Measurements from ENCODE around the gene MAD1L1. TPM values are rescaled to one million over a fixed set of nuclear protein-coding genes. Genes with fewer than 3 reads are reported as not detected.
"Not testable (repeated sequence)": the region's sequence is repeated elsewhere in the genome, so short reads cannot be mapped to it uniquely, and the experiment has no call there.

MAD1L1 gene
- total RNA-seq, 4 donors from 2014 or later: 8.0 to 52.7 (median 26.7) TPM

DNA sequence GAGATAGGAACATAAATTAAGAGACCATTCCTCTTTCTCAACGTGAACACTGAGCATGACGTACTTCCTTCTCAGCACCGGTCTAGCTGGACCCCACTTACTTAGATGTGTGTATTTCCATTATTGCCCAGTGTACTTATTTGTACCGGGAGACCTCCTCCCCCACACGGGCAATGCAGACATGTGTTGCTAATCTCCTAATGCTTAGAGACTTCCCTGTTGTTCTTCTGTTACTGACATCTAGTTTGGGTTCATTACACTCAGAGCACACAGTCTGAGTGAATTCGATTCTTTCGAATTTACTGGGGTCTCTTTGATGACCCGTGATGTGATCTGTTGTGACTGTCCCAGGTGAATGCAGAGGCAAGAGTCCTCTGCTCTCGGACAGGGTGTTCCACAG is 260.0 kb downstream of the MAD1L1 start:
- TF ChIP-seq EP300 (IDR thresholded peaks at IDR 0.05; ENCODE audit: low read depth) (no peak), POLR2A (IDR thresholded peaks at IDR 0.05) (no peak), POLR2AphosphoS5 (IDR thresholded peaks at IDR 0.05) (no peak)
- TF ChIP-seq, protein P1, sequence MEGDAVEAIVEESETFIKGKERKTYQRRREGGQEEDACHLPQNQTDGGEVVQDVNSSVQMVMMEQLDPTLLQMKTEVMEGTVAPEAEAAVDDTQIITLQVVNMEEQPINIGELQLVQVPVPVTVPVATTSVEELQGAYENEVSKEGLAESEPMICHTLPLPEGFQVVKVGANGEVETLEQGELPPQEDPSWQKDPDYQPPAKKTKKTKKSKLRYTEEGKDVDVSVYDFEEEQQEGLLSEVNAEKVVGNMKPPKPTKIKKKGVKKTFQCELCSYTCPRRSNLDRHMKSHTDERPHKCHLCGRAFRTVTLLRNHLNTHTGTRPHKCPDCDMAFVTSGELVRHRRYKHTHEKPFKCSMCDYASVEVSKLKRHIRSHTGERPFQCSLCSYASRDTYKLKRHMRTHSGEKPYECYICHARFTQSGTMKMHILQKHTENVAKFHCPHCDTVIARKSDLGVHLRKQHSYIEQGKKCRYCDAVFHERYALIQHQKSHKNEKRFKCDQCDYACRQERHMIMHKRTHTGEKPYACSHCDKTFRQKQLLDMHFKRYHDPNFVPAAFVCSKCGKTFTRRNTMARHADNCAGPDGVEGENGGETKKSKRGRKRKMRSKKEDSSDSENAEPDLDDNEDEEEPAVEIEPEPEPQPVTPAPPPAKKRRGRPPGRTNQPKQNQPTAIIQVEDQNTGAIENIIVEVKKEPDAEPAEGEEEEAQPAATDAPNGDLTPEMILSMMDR (IDR thresholded peaks at IDR 0.05): no peak
- no peak overlapping the region for H3K4me3 ChIP-seq
- no peak for DNase-seq
- in situ Hi-C loops (cut with MboI; ENCODE audit: low pct_ligation_motif_present in 1 of 4, low pct_unique_long_range_greater_than_20kb in 1 of 4, low sequenced_read_pairs in 3 of 4): no loop called here
- H3K36me3 ChIP-seq: no peaks in the 10 kb centered on the region
- no peak overlapping the region for H3K27ac ChIP-seq
- intact Hi-C loops (cut with DNase I; ENCODE audit: low total_unique reads): no loop called here
- H3K9me3 ChIP-seq: no peaks in the 10 kb centered on the region
- 91 to 92% methylated on average over 5 to 9 of the region's 9 CpGs for WGBS, 2 donors (ENCODE audit: low coverage in 1 of 2)
- no peaks in the 10 kb centered on the region for H3K27me3 ChIP-seq
- H3K4me1 ChIP-seq: no peaks in the 10 kb centered on the region

DNA sequence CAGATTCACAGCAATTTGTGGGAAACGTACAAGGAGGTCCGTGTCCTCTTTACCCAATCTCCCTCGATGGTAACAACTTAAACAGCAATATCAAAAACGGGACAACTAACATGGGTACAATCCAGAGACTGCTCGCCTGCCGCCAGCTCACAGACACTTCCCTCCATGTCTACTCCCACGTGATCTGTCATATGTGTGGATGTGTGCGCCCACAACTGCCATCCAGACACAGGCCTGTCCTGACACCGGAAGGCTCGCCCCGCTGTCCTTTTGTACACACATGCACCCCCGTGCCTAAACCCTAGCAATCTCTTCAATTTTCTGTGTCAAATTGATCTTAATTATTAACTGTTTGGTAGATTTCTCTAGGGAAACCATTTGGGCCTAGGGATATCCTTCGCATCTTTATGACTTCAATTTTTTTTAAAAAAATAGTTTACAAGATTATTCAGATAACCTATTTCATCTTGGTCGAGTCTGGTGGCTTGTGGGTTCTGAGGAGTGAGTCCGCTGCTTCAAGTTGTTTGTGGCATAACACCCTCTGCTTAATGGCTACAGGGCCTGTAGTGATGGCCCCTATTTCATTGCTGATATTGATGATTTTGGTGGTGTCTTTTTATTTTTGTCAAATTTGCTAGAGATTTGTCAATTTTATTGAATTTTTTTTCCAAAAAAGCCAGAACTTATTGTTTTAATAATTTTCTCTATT is 260.6 kb downstream of the MAD1L1 start:
- Histone ChIP-seq H3K4me3 (no peak overlapping the region), H3K27me3 (no peaks in the 10 kb centered on the region), H3K27ac (no peak overlapping the region), H3K36me3 (no peaks in the 10 kb centered on the region), H3K4me1 (no peaks in the 10 kb centered on the region), H3K9me3 (no peaks in the 10 kb centered on the region)
- intact Hi-C loops (cut with DNase I; ENCODE audit: low total_unique reads): no loop called here
- TF ChIP-seq EP300 (IDR thresholded peaks at IDR 0.05; ENCODE audit: low read depth): no peak
- TF ChIP-seq, protein P1 (IDR thresholded peaks at IDR 0.05): no peak
- no peak for TF ChIP-seq POLR2AphosphoS5 (IDR thresholded peaks at IDR 0.05)
- TF ChIP-seq POLR2A (IDR thresholded peaks at IDR 0.05): no peak
- 91 to 93% methylated on average over 13 to 15 of the region's 15 CpGs for WGBS, 2 donors (ENCODE audit: low coverage in 1 of 2)
- in situ Hi-C loops (cut with MboI; ENCODE audit: low pct_ligation_motif_present in 1 of 4, low pct_unique_long_range_greater_than_20kb in 1 of 4, low sequenced_read_pairs in 3 of 4): no loop called here
- DNase-seq: no peak

DNA sequence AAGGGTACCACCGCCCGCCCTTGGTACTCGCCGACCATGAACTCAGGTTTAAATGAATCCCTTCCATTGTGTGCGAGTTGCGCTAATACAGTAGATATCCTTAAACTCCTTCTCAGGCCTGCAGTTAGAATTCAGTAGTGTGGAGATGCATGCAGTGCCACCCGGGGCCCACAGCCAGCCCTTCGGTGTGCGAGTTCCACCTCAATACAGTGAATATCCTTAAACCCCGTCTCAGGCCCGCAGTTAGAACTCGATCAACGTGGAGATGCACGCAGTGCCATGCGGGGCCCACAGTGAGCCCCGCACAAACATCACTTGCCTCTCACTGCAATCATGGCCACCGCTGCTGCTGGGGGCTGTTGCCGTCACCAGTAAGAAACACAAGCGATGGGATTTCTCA is 261.9 kb downstream of the MAD1L1 start:
- no peak for DNase-seq
- intact Hi-C loops (cut with DNase I; ENCODE audit: low total_unique reads): no loop called here

DNA sequence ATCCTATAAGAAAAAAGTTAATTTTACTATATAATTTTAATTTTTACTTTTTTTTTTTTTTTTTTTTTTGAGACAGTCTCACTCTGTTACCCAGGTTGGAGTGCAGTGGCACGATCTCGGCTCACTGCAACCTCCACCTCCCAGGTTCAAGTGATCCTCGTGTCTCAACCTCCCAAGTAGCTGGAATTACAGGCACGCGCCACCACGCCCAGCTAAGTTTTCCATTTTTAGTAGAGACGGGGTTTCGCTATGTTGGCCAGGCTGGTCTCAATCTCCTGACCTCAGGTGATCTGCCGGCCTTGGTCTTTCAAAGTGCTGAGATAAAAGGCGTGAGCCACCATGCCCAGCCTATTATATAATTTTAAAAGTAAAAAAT is 262.5 kb downstream of the MAD1L1 start:
- intact Hi-C loops (cut with DNase I; ENCODE audit: low total_unique reads); in situ Hi-C loops (cut with MboI; ENCODE audit: low pct_ligation_motif_present in 1 of 4, low pct_unique_long_range_greater_than_20kb in 1 of 4, low sequenced_read_pairs in 3 of 4): not testable (repeated sequence)
- WGBS, 2 donors (ENCODE audit: low coverage in 1 of 2): 96 to 98% methylated on average over 4 to 10 of the region's 10 CpGs

More for the DNA sequence above, 261.9 kb downstream of the MAD1L1 start:
- 96% methylated on average over 19 of the region's 19 CpGs; no CpG with 5 or more reads in 1 of the 2 donors for WGBS, 2 donors (ENCODE audit: low coverage in 1 of 2)
- Histone ChIP-seq H3K36me3 (no peaks in the 10 kb centered on the region), H3K27me3 (no peaks in the 10 kb centered on the region), H3K4me1 (no peaks in the 10 kb centered on the region), H3K9me3 (no peaks in the 10 kb centered on the region), H3K4me3 (no peak overlapping the region), H3K27ac (no peak overlapping the region)
- in situ Hi-C loops (cut with MboI; ENCODE audit: low pct_ligation_motif_present in 1 of 4, low pct_unique_long_range_greater_than_20kb in 1 of 4, low sequenced_read_pairs in 3 of 4): no loop called here
- no peak for TF ChIP-seq POLR2AphosphoS5 (IDR thresholded peaks at IDR 0.05)
- TF ChIP-seq, protein P1 (IDR thresholded peaks at IDR 0.05): no peak
- no peak for TF ChIP-seq EP300 (IDR thresholded peaks at IDR 0.05; ENCODE audit: low read depth)
- no peak for TF ChIP-seq POLR2A (IDR thresholded peaks at IDR 0.05)

More for the DNA sequence above, 262.5 kb downstream of the MAD1L1 start:
- H3K36me3 ChIP-seq, H3K4me1 ChIP-seq, H3K4me3 ChIP-seq, H3K27ac ChIP-seq, H3K9me3 ChIP-seq, H3K27me3 ChIP-seq, DNase-seq: not testable (repeated sequence)
